Esophagus muscularis mucosa (tissue), 3 donors: ENCODE results near the gene SNED1.

ENCODE experiments used
- POLR2A ChIP-seq: fragments of 450-650 bp; IDR thresholded peaks from one replicate; pipeline ENCODE4 v1.6.1; 2017; ENCODE audit warnings: antibody characterized with exemption, moderate library complexity, mild to moderate bottlenecking, low read depth
- TF ChIP-seq, protein P1 (sequence below), 3 experiments: fragments of 200-600 bp in 2 of 3; fragments of 450-650 bp in 1 of 3; sonication (generic) in 2 of 3; IDR thresholded peaks; one replicate each; pipeline ENCODE4 v1.5.1; 2017 to 2019; ENCODE audit warnings: antibody characterized with exemption in 3 of 3, mild to moderate bottlenecking in 2 of 3, moderate library complexity in 1 of 3

DNA sequence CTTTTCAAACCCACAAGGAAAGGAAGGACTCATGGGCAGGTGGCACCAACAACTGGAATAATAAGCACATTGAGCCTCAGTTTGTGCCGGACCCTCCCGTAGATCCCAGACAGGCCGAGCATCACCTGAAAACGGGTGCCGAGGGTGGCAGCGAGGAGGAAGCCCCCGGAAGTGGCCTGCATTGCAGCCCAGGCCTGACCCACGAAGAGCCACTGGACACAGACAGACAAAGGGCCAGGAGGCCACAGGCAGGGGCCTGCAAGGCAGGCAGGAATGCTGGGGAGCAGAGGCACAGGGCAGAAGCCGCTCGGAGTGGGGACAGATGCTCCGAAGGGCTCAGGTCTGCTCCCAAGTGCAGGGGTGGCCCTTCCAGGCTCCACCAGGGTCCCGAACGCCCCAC, 71.9 kb downstream of the SNED1 start:
- TF ChIP-seq, protein P1, sequence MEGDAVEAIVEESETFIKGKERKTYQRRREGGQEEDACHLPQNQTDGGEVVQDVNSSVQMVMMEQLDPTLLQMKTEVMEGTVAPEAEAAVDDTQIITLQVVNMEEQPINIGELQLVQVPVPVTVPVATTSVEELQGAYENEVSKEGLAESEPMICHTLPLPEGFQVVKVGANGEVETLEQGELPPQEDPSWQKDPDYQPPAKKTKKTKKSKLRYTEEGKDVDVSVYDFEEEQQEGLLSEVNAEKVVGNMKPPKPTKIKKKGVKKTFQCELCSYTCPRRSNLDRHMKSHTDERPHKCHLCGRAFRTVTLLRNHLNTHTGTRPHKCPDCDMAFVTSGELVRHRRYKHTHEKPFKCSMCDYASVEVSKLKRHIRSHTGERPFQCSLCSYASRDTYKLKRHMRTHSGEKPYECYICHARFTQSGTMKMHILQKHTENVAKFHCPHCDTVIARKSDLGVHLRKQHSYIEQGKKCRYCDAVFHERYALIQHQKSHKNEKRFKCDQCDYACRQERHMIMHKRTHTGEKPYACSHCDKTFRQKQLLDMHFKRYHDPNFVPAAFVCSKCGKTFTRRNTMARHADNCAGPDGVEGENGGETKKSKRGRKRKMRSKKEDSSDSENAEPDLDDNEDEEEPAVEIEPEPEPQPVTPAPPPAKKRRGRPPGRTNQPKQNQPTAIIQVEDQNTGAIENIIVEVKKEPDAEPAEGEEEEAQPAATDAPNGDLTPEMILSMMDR (IDR thresholded peaks at IDR 0.05) = no peak
- TF ChIP-seq POLR2A = no peak
